Esophagus muscularis mucosa (tissue), 4 donors: ENCODE measurements around the gene HLA-F. TPM values are rescaled to one million over a fixed set of nuclear protein-coding genes. Genes with fewer than 3 reads are reported as not detected.

Experiments
- DNase-seq: peaks from one replicate; pipeline ENCODE4 v3.0.0-alpha.2; 2017; ENCODE audit errors: extremely low spot score
- H3K27ac ChIP-seq, 4 donors: fragments of 200-600 bp; sonication (generic); replicated peaks in 1 of 4; 1 replicate in 3 of 4; 2 replicates in 1 of 4; pipeline ENCODE4 v1.5.1; 2016 to 2019; ENCODE audit warnings: mild to moderate bottlenecking in 1 of 4
- H3K27me3 ChIP-seq, 4 donors: fragments of 200-600 bp; sonication (generic); one replicate each; pipeline versions ENCODE4 v1.5.1 to v1.6.0; 2016 to 2019
- H3K36me3 ChIP-seq, 4 donors: fragments of 200-600 bp; sonication (generic); one replicate each; pipeline ENCODE4 v1.5.1; 2016 to 2019
- H3K4me1 ChIP-seq, 4 donors: fragments of 200-600 bp; sonication (generic); one replicate each; pipeline ENCODE4 v1.5.1; 2016 to 2019
- H3K4me3 ChIP-seq, 4 donors: fragments of 200-600 bp; sonication (generic); 1 replicate in 2 of 4; 2 replicates in 2 of 4; pipeline ENCODE4 v1.5.1; 2016 to 2019; ENCODE audit warnings: mild to moderate bottlenecking in 4 of 4, moderate library complexity in 1 of 4
- H3K9me3 ChIP-seq, 4 donors: fragments of 200-600 bp; sonication (generic); 1 replicate in 3 of 4; 2 replicates in 1 of 4; pipeline ENCODE4 v1.5.1; 2016 to 2019
- EP300 ChIP-seq: sonication (generic); formaldehyde crosslinking; IDR thresholded peaks from one replicate; pipeline ENCODE4 v1.6.1; 2017; ENCODE audit warnings: antibody characterized with exemption
- POLR2A ChIP-seq: fragments of 450-650 bp; IDR thresholded peaks from one replicate; pipeline ENCODE4 v1.6.1; 2017; ENCODE audit warnings: antibody characterized with exemption, moderate library complexity, mild to moderate bottlenecking, low read depth
- POLR2AphosphoS5 ChIP-seq, 2 donors: sonication (generic); formaldehyde crosslinking; IDR thresholded peaks; one replicate each; pipeline ENCODE4 v1.6.1; 2017; ENCODE audit warnings: antibody characterized with exemption in 2 of 2
- WGBS: methylation state at CpG from one replicate; pipeline ENCODE4 v1.1.5; 2018; 5-methylcytosine and 5-hydroxymethylcytosine counted together
- intact Hi-C: fragments of 100-400 bp; cut with DNase I; formaldehyde crosslinking; loops from one replicate; pipeline ENCODE4 v1.15.1; 2023
- small RNA-seq, 3 donors: library from RNA; depleted of rRNA; stranded (forward); fragments of <200 nt; gene quantifications; one replicate each; pipeline ENCODE3, GENCODE V24; 2016
- total RNA-seq, 4 donors: library from RNA; depleted of rRNA; stranded (reverse); fragments of >200 nt; gene quantifications; one replicate each; pipeline versions ENCODE4 v1.1.0 to v1.2.1, GENCODE V29; 2016
- TF ChIP-seq, protein P1 (sequence below), 3 experiments: fragments of 200-600 bp in 2 of 3; fragments of 450-650 bp in 1 of 3; sonication (generic) in 2 of 3; IDR thresholded peaks; one replicate each; pipeline ENCODE4 v1.5.1; 2017 to 2019; ENCODE audit warnings: antibody characterized with exemption in 3 of 3, mild to moderate bottlenecking in 2 of 3, moderate library complexity in 1 of 3

Gene HLA-F
- total RNA-seq, 4 donors from 2014 or later = 36.1 to 69.6 (median 52.8) TPM

DNA sequence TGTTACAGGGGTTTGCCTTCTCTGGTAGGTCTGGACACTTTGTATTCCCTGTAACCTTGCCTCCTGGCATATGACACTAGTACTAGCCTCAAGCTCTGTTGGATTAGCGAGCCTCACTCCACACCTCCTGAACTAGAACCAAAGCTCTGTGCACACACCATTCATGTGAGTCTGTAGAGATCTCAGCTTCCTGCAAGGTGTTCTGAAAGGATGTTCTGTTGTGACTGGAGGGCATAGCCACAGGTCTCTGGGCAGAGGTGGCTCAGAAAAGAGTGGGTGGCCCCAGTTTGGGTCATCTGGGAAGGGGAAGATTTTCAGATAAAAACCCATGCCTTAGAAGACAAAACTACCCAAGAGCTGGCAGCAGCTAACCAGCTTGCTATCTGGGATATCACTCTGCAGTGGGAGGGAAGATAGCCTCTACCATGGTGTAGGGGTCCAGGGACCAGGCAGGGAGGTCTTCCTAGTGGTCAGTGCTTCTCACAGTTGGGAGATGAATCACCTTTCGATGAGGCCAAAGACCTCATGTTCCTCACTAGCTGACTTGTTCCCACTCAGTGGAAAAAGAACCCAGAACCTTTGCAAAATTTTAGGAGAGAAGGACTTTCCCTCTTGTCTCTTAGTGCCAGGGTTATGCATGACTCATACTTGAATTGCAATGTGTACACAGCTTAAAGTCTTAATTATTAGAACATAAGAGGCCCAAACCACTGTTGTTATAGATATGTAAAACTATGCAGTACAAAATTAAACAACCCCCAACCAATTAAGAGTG is 41.4 kb downstream of the HLA-F start:
- H3K4me1 ChIP-seq = no peaks in the 10 kb centered on the region
- intact Hi-C loops = no loop called here
- DNase-seq = no peak
- H3K4me3 ChIP-seq = no peak overlapping the region
- TF ChIP-seq POLR2AphosphoS5 (IDR thresholded peaks at IDR 0.05) (no peak), POLR2A (no peak), EP300 (no peak)
- TF ChIP-seq, protein P1, sequence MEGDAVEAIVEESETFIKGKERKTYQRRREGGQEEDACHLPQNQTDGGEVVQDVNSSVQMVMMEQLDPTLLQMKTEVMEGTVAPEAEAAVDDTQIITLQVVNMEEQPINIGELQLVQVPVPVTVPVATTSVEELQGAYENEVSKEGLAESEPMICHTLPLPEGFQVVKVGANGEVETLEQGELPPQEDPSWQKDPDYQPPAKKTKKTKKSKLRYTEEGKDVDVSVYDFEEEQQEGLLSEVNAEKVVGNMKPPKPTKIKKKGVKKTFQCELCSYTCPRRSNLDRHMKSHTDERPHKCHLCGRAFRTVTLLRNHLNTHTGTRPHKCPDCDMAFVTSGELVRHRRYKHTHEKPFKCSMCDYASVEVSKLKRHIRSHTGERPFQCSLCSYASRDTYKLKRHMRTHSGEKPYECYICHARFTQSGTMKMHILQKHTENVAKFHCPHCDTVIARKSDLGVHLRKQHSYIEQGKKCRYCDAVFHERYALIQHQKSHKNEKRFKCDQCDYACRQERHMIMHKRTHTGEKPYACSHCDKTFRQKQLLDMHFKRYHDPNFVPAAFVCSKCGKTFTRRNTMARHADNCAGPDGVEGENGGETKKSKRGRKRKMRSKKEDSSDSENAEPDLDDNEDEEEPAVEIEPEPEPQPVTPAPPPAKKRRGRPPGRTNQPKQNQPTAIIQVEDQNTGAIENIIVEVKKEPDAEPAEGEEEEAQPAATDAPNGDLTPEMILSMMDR (IDR thresholded peaks at IDR 0.05) = no peak
- H3K27ac ChIP-seq = no peak overlapping the region
- no peaks in the 10 kb centered on the region for H3K36me3 ChIP-seq
- H3K9me3 ChIP-seq = no peaks in the 10 kb centered on the region
- peaks cover 0 to 24% (median 0%) of the 10 kb centered on the region in 4 donors for H3K27me3 ChIP-seq
- 79% methylated on average over 2 of the region's 2 CpGs for WGBS

DNA sequence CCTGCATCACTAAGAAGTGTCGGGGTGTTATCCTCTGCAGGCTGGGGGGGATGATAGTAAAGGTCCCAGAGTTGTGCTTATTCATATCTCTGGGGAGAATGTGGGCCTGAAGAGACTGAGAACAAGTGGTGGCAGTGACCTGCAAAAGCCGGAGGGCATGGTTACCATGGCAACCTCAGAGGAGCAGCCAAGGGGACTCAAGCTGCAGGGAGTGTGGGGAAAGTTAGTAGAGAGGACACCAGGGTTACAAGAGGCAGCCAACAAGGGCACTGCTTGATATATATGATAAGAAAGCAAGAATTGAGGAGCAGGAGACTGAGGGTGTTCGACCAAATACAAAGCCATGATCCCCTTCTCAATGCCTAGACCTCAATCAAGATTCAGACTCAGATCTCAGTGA is 46.1 kb downstream of the HLA-F start:
- Histone ChIP-seq H3K27me3 (peaks cover 0 to 28% (median 0%) of the 10 kb centered on the region in 4 donors), H3K4me1 (no peaks in the 10 kb centered on the region), H3K36me3 (no peaks in the 10 kb centered on the region), H3K27ac (no peak overlapping the region), H3K4me3 (no peak overlapping the region), H3K9me3 (no peaks in the 10 kb centered on the region)
- 66% methylated on average over 3 of the region's 3 CpGs for WGBS
- no peak for DNase-seq
- intact Hi-C loops = no loop called here
- TF ChIP-seq POLR2A (no peak), POLR2AphosphoS5 (IDR thresholded peaks at IDR 0.05) (no peak)

DNA sequence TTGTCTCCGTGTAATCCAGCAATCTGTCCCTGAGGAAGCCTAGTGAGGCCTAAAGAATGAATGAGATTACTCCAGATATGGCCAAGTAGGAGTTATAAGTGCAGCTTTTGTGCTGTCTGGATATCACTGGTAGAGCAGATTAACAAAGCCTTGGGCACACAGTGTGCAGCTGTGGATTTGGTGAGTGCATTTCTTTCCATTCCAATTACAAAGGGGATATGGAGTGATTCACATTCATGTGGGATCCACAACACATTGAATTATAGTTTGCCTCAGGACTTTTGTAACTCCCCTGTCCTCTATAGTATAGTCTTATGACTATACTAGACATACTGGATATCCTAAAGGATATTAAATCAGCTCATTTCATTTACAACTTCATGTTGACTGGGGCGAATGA is 47.1 kb downstream of the HLA-F start:
- peaks cover 0 to 28% (median 0%) of the 10 kb centered on the region in 4 donors for H3K27me3 ChIP-seq
- H3K27ac ChIP-seq = no peak overlapping the region
- H3K4me1 ChIP-seq = no peaks in the 10 kb centered on the region
- no peak for DNase-seq
- intact Hi-C loops = no loop called here
- no peak for TF ChIP-seq EP300
- TF ChIP-seq POLR2AphosphoS5 (IDR thresholded peaks at IDR 0.05) = no peak
- TF ChIP-seq, protein P1 (IDR thresholded peaks at IDR 0.05) = no peak
- no peak for TF ChIP-seq POLR2A
- H3K36me3 ChIP-seq = no peaks in the 10 kb centered on the region
- H3K9me3 ChIP-seq = no peaks in the 10 kb centered on the region
- WGBS = 78% methylated on average over 2 of the region's 2 CpGs
- no peak overlapping the region for H3K4me3 ChIP-seq

DNA sequence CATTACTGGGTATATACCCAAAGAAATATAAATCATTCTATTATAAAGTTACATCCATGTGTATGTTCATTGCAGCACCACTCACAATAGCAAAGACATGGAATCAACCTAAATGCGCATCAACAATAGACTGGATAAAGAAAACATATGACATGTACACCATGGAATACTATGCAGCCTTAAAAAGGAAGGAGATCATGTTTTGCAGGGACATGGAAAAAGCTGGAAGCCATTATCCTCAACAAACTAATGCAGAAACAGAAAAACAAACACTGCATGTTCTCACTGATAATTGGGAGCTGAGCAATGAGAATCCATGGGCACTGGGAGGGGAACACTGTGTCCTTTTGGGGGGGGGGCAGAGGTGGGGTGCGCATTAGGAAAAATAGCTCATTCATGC is 53.5 kb downstream of the HLA-F start:
- no peaks in the 10 kb centered on the region for H3K36me3 ChIP-seq
- DNase-seq = no peak
- WGBS = 98% methylated on average over 2 of the region's 2 CpGs
- intact Hi-C loops = no loop called here
- peaks cover 0 to 10% (median 0%) of the 10 kb centered on the region in 4 donors for H3K27me3 ChIP-seq
- H3K9me3 ChIP-seq = no peaks in the 10 kb centered on the region
- H3K4me1 ChIP-seq = no peaks in the 10 kb centered on the region
- H3K4me3 ChIP-seq = no peak overlapping the region
- TF ChIP-seq, protein P1 (IDR thresholded peaks at IDR 0.05) = no peak
- TF ChIP-seq POLR2AphosphoS5 (IDR thresholded peaks at IDR 0.05) = no peak
- H3K27ac ChIP-seq = no peak overlapping the region

Small RNAs within 50 kb of the gene (small RNA-seq; reads per million reads assigned to genes)
- gene AL645939.2 (0 reads per million in 3 donors), gene AL645939.3 (0 reads per million in 3 donors), gene AL645939.4 (0 reads per million in 3 donors), gene RF00019 (0 reads per million in 3 donors)

Other genes starting within 250 kb of the HLA-F start
- gene MAS1L, start 235.5 kb upstream of the HLA-F start, total RNA-seq = under 1 TPM in 1 of 4 donors, not detected in 3; 0.33 TPM
- under 1 TPM in 1 of 4 donors, not detected in 3; 0.50 TPM for gene UBD, start 163.7 kb upstream of the HLA-F start, total RNA-seq
- not detected for gene OR2H2, start 138.3 kb upstream of the HLA-F start, total RNA-seq
- 10 to 100 TPM; 30.6 to 47.8 (median 40.6) TPM for gene GABBR1, start 90.3 kb upstream of the HLA-F start, total RNA-seq
- not detected for gene MOG, start 66.3 kb upstream of the HLA-F start, total RNA-seq
- gene ZFP57, start 42.3 kb upstream of the HLA-F start, total RNA-seq = 1 to 10 TPM in 2 of 4 donors, under 1 TPM in 1, not detected in 1; 0.23 to 6.2 (median 1.2) TPM
- gene HLA-G, start 104.4 kb downstream of the HLA-F start, total RNA-seq = not detected
- gene HLA-A, start 219.1 kb downstream of the HLA-F start, total RNA-seq = 100 to 1,000 TPM; 243 to 610 (median 499) TPM